Gastrocnemius medialis (tissue), 4 donors: Measurements from ENCODE around the gene TMEM54.

Experiments used
- POLR2A ChIP-seq, 2 donors: fragments of 450-650 bp; IDR thresholded peaks; one replicate each; pipeline ENCODE4 v1.6.1; 2017; ENCODE audit warnings: antibody characterized with exemption in 2 of 2, mild to moderate bottlenecking in 2 of 2, moderate library complexity in 2 of 2
- TF ChIP-seq, protein P1 (sequence below), 5 experiments: fragments of 450-650 bp in 3 of 5; fragments of 200-600 bp in 2 of 5; sonication (generic) in 2 of 5; IDR thresholded peaks in 4 of 5; conservative IDR thresholded peaks in 1 of 5; 1 replicate in 4 of 5; 2 replicates in 1 of 5; pipeline ENCODE4 v1.5.1; 2016 to 2019; ENCODE audit warnings: antibody characterized with exemption in 5 of 5, mild to moderate bottlenecking in 3 of 5, moderate library complexity in 3 of 5

DNA sequence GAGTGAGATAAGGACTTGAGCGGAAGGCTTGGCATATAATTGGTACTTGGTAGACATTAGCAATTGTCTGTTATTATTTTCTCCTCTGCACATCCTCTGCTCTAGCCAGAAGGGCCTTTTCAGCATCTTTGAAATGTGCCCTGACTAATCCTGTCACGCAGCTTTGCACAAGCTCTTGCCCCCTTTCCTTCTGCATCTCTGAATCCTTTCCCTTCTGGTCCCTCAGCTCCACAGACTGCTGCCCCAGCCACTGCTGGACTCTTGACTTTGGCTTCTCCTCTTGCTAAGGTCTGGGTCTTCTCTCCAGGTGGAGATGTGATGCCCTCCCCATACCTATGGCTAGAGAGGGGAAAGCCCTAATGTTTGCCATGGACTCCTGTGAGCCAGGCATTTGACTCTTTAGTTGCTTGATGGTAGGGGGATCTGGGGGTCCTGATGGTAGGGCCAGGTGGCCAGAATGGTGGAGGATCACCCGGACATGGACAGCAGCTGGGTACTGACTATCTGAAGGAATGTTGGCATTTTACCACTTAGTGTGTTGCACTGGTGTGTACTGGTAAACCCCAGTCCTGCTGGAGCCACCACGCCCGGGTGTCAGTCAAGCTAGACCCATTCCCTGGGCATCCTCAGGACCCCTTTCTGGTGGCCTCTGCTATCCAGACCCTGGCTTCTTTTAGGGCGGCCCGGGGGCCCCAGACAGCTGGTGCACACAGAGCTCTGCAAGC, 10.5 kb downstream of the TMEM54 start:
- TF ChIP-seq, protein P1, sequence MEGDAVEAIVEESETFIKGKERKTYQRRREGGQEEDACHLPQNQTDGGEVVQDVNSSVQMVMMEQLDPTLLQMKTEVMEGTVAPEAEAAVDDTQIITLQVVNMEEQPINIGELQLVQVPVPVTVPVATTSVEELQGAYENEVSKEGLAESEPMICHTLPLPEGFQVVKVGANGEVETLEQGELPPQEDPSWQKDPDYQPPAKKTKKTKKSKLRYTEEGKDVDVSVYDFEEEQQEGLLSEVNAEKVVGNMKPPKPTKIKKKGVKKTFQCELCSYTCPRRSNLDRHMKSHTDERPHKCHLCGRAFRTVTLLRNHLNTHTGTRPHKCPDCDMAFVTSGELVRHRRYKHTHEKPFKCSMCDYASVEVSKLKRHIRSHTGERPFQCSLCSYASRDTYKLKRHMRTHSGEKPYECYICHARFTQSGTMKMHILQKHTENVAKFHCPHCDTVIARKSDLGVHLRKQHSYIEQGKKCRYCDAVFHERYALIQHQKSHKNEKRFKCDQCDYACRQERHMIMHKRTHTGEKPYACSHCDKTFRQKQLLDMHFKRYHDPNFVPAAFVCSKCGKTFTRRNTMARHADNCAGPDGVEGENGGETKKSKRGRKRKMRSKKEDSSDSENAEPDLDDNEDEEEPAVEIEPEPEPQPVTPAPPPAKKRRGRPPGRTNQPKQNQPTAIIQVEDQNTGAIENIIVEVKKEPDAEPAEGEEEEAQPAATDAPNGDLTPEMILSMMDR (IDR thresholded peaks at IDR 0.05 in 4 of 5, conservative IDR thresholded peaks at IDR 0.05 in 1 of 5), result no peak
- no peak for TF ChIP-seq POLR2A (IDR thresholded peaks at IDR 0.05)
